ENCODE data around the gene MMP7.

MMP7 gene, protein sequence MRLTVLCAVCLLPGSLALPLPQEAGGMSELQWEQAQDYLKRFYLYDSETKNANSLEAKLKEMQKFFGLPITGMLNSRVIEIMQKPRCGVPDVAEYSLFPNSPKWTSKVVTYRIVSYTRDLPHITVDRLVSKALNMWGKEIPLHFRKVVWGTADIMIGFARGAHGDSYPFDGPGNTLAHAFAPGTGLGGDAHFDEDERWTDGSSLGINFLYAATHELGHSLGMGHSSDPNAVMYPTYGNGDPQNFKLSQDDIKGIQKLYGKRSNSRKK

DNA sequence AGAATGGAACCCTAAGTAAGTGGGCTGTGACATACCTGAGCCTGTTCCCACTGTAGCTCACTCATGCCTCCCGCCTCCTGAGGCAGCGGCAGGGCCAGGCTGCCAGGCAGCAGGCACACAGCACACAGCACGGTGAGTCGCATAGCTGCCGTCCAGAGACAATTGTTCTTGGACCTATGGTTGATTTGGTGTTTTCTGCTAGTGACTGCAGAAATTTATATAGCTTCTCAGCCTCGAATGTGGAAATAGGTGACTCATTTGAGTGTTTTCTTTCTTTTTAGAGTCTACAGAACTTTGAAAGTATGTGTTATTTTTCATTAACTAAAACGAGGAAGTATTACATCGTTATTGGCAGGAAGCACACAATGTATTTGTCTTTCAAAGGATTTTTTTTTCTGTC lies at the start of gene MMP7:
TSS of gene MMP7 (minus strand) at position 190 of the 400 bp plus-strand sequence. CDS start at position 143, 47 bp downstream.
- DNase-seq (ENCODE audit: low read depth in 2 of 2), result no peak

GRCh38 chr11:102577723-102578122 lies 47.2 kb upstream of the MMP7 start:
- DNase-seq (ENCODE audit: low read depth in 2 of 2), result no peak

GRCh38 chr11:102577182-102577581 lies 46.6 kb upstream of the MMP7 start:
- DNase-seq (ENCODE audit: low read depth in 2 of 2), result no peak

GRCh38 chr11:102576350-102576749 lies 45.8 kb upstream of the MMP7 start:
- DNase-seq (ENCODE audit: low read depth in 2 of 2), result no peak

DNA sequence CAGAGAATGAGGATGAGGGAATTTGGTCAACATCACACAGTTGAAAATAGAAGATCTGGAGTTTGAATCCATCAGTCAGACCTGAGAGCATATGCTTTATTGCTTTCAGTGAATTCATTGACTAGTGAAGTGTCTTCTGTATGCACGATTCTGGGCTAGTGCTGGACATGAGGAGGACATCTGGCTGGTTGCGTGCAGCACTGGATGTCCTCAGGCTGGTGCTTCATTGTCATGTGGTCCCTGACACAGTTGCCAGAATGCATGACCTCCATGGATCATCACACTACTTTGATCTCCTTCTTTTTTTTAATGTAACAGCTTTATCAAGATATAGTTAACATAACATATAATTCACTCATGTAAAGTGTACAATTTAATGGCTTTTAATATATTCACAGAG lies 44.5 kb upstream of the MMP7 start:
- DNase-seq (ENCODE audit: low read depth in 2 of 2), result no peak

- no peak for DNase-seq (ENCODE audit: low read depth in 2 of 2)
Measured at GRCh38 chr11:102573851-102574250, 43.3 kb upstream of the MMP7 start.

DNA sequence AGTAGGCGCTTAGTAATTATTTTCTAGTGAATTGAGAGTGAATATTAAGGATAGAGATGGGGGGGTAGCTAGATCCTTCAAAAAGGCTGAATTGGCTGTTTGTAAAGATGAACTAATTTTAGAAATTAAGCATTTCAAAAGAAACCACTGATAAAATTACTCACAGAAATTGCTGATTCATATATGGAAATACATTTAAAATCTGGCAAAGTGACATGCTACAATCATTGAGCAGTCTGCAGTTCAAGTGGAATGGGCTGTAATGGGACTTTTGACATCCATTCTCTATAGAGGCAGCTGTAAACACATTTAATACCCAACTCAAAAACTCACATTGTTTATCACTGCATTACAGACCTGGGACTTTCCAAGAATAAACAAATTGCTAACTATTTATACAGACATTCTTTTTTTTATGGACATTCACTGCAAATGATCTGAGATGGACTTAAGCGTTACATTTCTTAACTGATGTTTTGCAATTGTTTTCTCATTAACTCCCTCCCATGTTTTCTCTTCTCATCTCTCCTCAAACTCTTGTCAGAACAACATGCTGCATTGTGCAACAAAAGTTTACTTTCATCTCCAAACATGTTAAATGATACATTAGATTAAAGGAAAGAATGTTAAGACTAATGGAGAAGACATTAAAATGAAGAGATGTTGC lies 42.1 kb upstream of the MMP7 start:
- no peak for DNase-seq (ENCODE audit: low read depth in 2 of 2)

DNA sequence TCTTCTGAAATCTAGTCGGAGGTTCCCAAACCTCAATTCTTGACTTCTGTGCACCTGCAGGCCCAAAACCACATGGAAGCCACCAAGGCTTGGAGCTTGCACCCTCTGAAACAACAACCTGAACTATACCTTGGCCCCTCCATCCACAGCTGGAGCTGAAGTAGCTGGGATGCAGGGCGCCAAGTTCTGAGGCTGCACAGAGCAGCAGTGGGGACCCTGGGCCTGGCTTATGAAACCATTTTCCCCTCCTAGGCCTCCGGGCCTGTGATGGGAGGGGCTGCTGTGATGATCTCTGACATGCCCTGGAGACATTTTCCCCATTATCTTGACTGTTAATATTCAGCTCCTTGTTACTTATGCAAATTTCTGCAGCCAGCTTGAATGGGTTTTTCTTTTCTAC lies 38.3 kb upstream of the MMP7 start:
- no peak for DNase-seq (ENCODE audit: low read depth in 2 of 2)

- no peak for DNase-seq (ENCODE audit: low read depth in 2 of 2)
Measured at GRCh38 chr11:102566112-102566511, 35.6 kb upstream of the MMP7 start.

GRCh38 chr11:102564110-102564509 lies 33.6 kb upstream of the MMP7 start:
- DNase-seq (ENCODE audit: low read depth in 2 of 2), result no peak

GRCh38 chr11:102561636-102562035 lies 31.1 kb upstream of the MMP7 start:
- no peak for DNase-seq (ENCODE audit: low read depth in 2 of 2)

GRCh38 chr11:102560555-102561011 lies 30.0 kb upstream of the MMP7 start:
- no peak for DNase-seq (ENCODE audit: low read depth in 2 of 2)

DNA sequence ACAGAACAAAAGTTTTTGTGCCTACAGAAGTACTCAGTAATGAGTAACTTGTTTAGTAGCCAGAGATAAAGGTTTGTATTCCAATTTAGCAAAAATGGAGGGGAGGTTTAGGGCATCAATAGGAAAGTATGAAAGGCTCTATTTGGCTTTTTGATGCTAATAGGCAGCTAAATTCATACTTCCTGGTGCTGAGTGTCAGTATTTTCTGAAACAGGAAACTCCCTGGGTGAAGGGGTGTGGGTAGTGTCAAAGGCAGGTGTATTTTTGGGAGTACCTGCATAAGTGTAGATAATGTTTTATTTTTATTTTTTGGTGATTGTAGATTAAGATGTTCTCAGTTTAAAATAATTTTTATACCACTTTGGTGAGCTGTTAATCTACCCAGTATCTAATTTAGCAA lies 29.3 kb upstream of the MMP7 start:
- no peak for DNase-seq (ENCODE audit: low read depth in 2 of 2)

DNA sequence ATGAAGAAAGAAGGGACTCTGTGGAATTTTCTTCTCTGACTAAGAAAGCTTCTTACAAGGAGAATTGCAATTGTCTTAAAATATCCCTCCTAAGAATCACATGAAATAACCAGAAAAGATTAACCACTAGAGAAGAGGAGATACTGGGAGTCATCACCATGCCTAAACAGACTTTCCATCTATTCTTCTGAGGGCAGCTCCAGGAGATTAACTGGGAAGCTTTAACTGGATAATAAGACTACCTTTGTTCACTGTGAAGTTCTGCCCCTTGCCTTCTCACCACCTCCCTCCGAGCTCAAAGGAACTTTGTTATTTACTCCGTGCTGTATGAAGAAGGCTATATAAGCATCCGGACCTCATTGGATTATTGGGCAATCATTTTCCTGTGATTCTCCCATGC lies 24.5 kb upstream of the MMP7 start:
- no peak for DNase-seq (ENCODE audit: low read depth in 2 of 2)

DNA sequence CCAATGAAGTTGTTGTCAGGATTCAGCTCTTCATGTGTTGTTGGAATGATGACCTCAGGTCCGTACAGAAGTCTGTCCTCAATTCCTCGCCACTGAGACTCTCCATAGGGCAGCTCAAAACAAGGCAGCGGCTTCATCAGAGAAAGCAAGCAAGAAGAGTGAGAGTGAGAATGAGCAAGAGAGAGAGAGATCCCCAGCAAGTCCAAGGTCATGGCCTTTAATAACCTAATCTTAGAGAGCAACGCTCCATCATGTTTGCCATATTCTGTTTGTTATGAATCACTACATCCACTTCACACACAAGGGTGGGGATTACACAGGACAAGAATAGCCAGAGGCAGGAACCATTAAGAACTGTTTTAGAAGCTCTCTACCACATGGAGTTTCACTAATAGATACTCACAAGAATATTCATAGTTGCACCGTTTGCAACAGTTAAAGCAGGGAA lies 23.3 kb upstream of the MMP7 start:
- DNase-seq (ENCODE audit: low read depth in 2 of 2), result no peak

DNA sequence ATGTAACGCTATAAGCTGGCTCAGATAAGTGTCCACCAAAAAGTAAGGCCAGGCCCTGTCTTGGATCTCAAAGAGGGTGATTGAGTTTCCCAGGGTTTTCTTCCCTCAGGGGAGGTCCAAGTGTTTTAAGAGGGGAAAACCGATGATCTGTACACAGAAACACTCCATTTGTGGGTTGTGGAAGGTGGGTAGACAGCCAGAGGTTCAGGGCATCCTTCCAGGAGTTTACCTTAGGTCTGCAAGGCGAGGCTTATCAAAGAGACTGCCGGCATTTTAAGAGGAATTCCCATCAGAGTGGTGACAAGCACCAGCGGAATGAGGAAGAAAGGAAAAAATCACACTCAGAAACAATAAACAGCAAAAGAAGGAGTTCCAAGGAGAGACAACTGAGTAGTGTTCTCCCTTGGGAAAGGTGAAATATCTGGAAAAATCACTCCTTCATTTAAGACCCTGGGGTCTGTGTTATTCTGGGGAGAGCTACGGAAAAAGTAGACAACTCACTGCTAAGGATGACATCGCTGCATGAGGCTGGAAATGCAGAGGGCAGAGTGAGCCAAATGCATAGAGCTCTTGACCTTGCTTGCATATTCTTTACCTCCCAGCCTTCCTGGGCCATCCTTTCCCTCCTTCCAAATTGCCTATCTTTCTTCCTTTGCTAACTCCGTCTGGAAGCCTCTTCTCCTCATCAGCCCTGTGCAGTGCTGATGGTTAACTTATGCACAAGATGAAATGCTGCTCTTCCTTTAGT lies 22.1 kb upstream of the MMP7 start:
- no peak for DNase-seq (ENCODE audit: low read depth in 2 of 2)

- no peak for DNase-seq (ENCODE audit: low read depth in 2 of 2)
Measured at GRCh38 chr11:102552020-102552419, 21.5 kb upstream of the MMP7 start.

DNA sequence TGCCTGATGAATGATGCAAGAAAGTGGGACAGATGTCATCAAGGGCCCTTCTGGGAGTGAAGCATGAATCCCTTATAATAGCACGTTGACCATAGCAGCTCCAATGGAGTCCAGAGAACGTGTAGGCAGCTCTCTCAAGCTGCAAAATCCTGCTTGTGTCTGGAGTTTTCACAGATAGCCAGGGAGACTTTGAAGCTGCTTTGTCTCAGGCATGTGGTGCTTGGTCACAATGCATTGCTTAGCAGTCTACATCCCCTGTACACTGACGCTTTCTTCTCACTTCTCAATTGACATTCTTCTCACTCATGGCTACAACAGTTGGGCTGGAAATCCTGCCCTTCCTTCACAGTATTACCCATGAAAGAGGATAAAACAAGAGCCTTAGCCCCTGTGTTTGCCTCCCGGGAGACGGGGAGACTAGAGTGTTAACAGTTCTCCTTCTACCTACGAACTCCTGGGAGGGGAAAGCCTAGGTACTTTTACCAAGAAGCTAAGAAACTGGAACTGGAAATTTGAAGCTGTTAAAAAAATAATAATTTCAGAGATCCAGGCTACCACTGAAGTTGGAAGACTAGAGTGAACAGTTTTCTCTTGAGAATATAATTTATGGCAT lies 20.7 kb upstream of the MMP7 start:
- no peak for DNase-seq (ENCODE audit: low read depth in 2 of 2)

- DNase-seq (ENCODE audit: low read depth in 2 of 2), result no peak
Measured at GRCh38 chr11:102546923-102547471, 16.4 kb upstream of the MMP7 start.

DNA sequence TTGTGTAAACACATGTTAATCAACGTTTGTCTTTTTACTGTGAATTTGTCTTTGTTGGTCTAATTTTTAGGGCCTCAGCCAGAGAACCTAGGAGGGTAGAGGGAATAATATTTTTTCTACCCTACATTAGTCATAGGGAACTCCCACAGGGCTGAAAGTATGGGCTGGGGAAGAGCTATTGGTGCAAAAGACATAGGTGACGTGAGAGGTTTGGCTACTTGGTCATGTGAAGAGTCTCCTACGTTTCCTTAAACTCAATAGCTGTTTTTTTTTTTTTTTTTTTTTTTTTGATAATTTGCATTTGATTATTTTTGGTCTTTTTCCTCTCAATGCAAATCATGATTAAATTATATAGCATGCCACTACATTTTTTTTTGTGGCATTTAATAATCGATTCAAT lies 15.9 kb upstream of the MMP7 start:
- no peak for DNase-seq (ENCODE audit: low read depth in 2 of 2)

- no peak for DNase-seq (ENCODE audit: low read depth in 2 of 2)
Measured at GRCh38 chr11:102545701-102546100, 15.2 kb upstream of the MMP7 start.

- DNase-seq (ENCODE audit: low read depth in 2 of 2), result no peak
Measured at GRCh38 chr11:102544594-102544993, 14.0 kb upstream of the MMP7 start.

Measured in stimulated activated CD4-positive, alpha-beta T cell treated with anti-CD3 and anti-CD28 coated beads, Interleukin-1b, Interleukin-23, amount 100 ng/mL, for 1 hour (primary cell).